WTC11 (cell line): ENCODE data around the gene NSMF. TPM values are rescaled to one million over a fixed set of nuclear protein-coding genes. Genes with fewer than 3 reads are reported as not detected.

Experiments
- ATAC-seq: fragments of 200-7000 bp; cut with Tn5 transposase; 2 replicates; pipeline ENCODE4 v1.10.0; 2021; ENCODE audit warnings: mild to moderate bottlenecking, moderate library complexity
- CTCF ChIA-PET: fragments of 300-600 bp; sonication (Branson Sonifier 250); formaldehyde crosslinking; loops from one replicate; lab custom pipeline; 2021; ENCODE audit warnings: antibody characterized with exemption; lab: Charles Lee
- POLR2A ChIA-PET: fragments of 350-600 bp; sonication (Branson Sonifier 250); formaldehyde crosslinking; loops from one replicate; lab custom pipeline; 2021; ENCODE audit warnings: antibody characterized with exemption; lab: Charles Lee
- DNase-seq: peaks from one replicate; pipeline ENCODE4 v3.0.0; 2021; ENCODE audit warnings: low spot score
- H3K27ac Mint-ChIP-seq: 2 replicates; pipeline ENCODE4 v1.8.0; 2021; ENCODE audit warnings: mixed read lengths
- H3K27me3 Mint-ChIP-seq: 2 replicates; pipeline ENCODE4 v1.8.0; 2021; ENCODE audit warnings: low read depth, mild to moderate bottlenecking, moderate library complexity, mixed read lengths
- H3K36me3 Mint-ChIP-seq: 2 replicates; pipeline ENCODE4 v1.8.0; 2021; ENCODE audit warnings: mixed read lengths
- H3K4me1 Mint-ChIP-seq: 2 replicates; pipeline ENCODE4 v1.8.0; 2022; ENCODE audit warnings: mixed read lengths
- H3K4me3 Mint-ChIP-seq: 2 replicates; pipeline ENCODE4 v1.8.0; 2021; ENCODE audit warnings: mild to moderate bottlenecking, moderate library complexity, mixed read lengths
- H3K9me3 Mint-ChIP-seq: 2 replicates; pipeline ENCODE4 v1.8.0; 2021; ENCODE audit warnings: mixed read lengths
- AR ChIP-seq: fragments of 250-450 bp; sonication (Bioruptor Pico); IDR thresholded peaks from 2 replicates; pipeline ENCODE4 v1.9.0; 2021; ENCODE audit warnings: mild to moderate bottlenecking
- ATF1 ChIP-seq: sonication (generic); formaldehyde crosslinking; IDR thresholded peaks from 2 replicates; pipeline ENCODE4 v1.8.1; 2023; ENCODE audit warnings: mild to moderate bottlenecking, moderate library complexity, missing genetic modification reagents
- CDX4 ChIP-seq: fragments of 250-450 bp; sonication (Bioruptor Pico); IDR thresholded peaks from 2 replicates; pipeline ENCODE4 v1.9.0; 2021; ENCODE audit warnings: moderate library complexity, mild to moderate bottlenecking, inconsistent platforms, borderline replicate concordance
- E2F1 ChIP-seq: sonication (generic); formaldehyde crosslinking; IDR thresholded peaks from 2 replicates; pipeline ENCODE4 v1.8.0; 2022; ENCODE audit warnings: mild to moderate bottlenecking, missing genetic modification reagents
- ESRRA ChIP-seq: sonication (generic); formaldehyde crosslinking; IDR thresholded peaks from 2 replicates; pipeline ENCODE4 v1.8.1; 2022; ENCODE audit warnings: mild to moderate bottlenecking, missing genetic modification reagents, borderline replicate concordance
- GRHL2 ChIP-seq: fragments of 250-450 bp; sonication (Bioruptor Pico); IDR thresholded peaks from 2 replicates; pipeline ENCODE4 v1.8.0; 2022; ENCODE audit warnings: mild to moderate bottlenecking, moderate library complexity; ENCODE audit not compliant: insufficient replicate concordance, severe bottlenecking
- MXD4 ChIP-seq: fragments of 250-450 bp; sonication (Bioruptor Pico); IDR thresholded peaks from 2 replicates; pipeline ENCODE4 v1.8.0; 2021; ENCODE audit warnings: mild to moderate bottlenecking, moderate library complexity, borderline replicate concordance
- MYBL2 ChIP-seq: sonication (generic); formaldehyde crosslinking; IDR thresholded peaks from 2 replicates; pipeline ENCODE4 v1.8.1; 2023; ENCODE audit warnings: mild to moderate bottlenecking, moderate library complexity, missing genetic modification reagents
- NFE2L1 ChIP-seq: sonication (generic); formaldehyde crosslinking; IDR thresholded peaks from 2 replicates; pipeline ENCODE4 v1.8.1; 2023; ENCODE audit warnings: missing genetic modification reagents
- OVOL2 ChIP-seq: fragments of 250-450 bp; sonication (Bioruptor Pico); IDR thresholded peaks from 2 replicates; pipeline ENCODE4 v1.9.0; 2021; ENCODE audit warnings: mild to moderate bottlenecking, borderline replicate concordance
- PRRX2 ChIP-seq: fragments of 250-450 bp; sonication (Bioruptor Pico); IDR thresholded peaks from 2 replicates; pipeline ENCODE4 v1.8.0; 2021; ENCODE audit warnings: mild to moderate bottlenecking
- USF2 ChIP-seq: sonication (generic); formaldehyde crosslinking; IDR thresholded peaks from 2 replicates; pipeline ENCODE4 v1.8.1; 2023; ENCODE audit warnings: mild to moderate bottlenecking, missing genetic modification reagents, moderate library complexity
- ZMAT4 ChIP-seq: fragments of 250-450 bp; sonication (Bioruptor Pico); IDR thresholded peaks from 2 replicates; pipeline ENCODE4 v1.9.0; 2021; ENCODE audit warnings: mild to moderate bottlenecking
- ZNF232 ChIP-seq: sonication (generic); formaldehyde crosslinking; IDR thresholded peaks from 2 replicates; pipeline ENCODE4 v1.8.0; 2022; ENCODE audit warnings: mild to moderate bottlenecking, missing genetic modification reagents
- ZNF425 ChIP-seq: fragments of 250-450 bp; sonication (Bioruptor Pico); conservative IDR thresholded peaks from 2 replicates; pipeline ENCODE4 v1.9.0; 2021; ENCODE audit warnings: mild to moderate bottlenecking
- ZNF532 ChIP-seq: fragments of 250-450 bp; sonication (Bioruptor Pico); IDR thresholded peaks from 2 replicates; pipeline ENCODE4 v1.9.0; 2021; ENCODE audit warnings: mild to moderate bottlenecking, borderline replicate concordance
- total RNA-seq: library from RNA; stranded (reverse); gene quantifications from 3 replicates; pipeline ENCODE4 v1.2.3, GENCODE V29; 2021

The NSMF gene
- total RNA-seq, 1 experiment from 2014 or later = 61.9 TPM

- no peak for TF ChIP-seq ZNF425 (CRISPR knock-in tag)
- TF ChIP-seq GRHL2 (CRISPR knock-in tag) = no peak
- no peak for TF ChIP-seq OVOL2
- TF ChIP-seq ATF1 = no peak
- TF ChIP-seq ZMAT4 (CRISPR knock-in tag) = no peak
- TF ChIP-seq PRRX2 = no peak
These were observed 6.7 kb upstream of the NSMF start (continued) for GRCh38 chr9:137465720-137466388.

GRCh38 chr9:137465000-137465719 lies 6.0 kb upstream of the NSMF start:
- Mint-ChIP-seq H3K27ac (no peak overlapping the region), H3K4me1 (no peaks in the 10 kb centered on the region), H3K27me3 (no peaks in the 10 kb centered on the region), H3K36me3 (no peaks in the 10 kb centered on the region), H3K9me3 (no peaks in the 10 kb centered on the region), H3K4me3 (no peak overlapping the region)
- ATAC-seq = no peak
- ChIA-PET CTCF (no interaction called here), POLR2A (no interaction called here)
- DNase-seq = no peak
- TF ChIP-seq GRHL2 (CRISPR knock-in tag) = no peak
- TF ChIP-seq ESRRA (CRISPR knock-in tag) = no peak
- TF ChIP-seq ZNF532 (CRISPR knock-in tag) = no peak
- TF ChIP-seq PRRX2 = no peak
- TF ChIP-seq ATF1 = no peak

- POLR2A ChIA-PET = no interaction called here
- H3K4me1 Mint-ChIP-seq = no peaks in the 10 kb centered on the region
- CTCF ChIA-PET = interaction anchor here (1.6 kb wide), 1 partner anchor 70 kb away, joined by 3 read pairs; no protein-coding TSS in a partner anchor
- H3K27me3 Mint-ChIP-seq = no peaks in the 10 kb centered on the region
- no peak overlapping the region for H3K4me3 Mint-ChIP-seq
- H3K27ac Mint-ChIP-seq = no peak overlapping the region
- H3K9me3 Mint-ChIP-seq = no peaks in the 10 kb centered on the region
- DNase-seq (no peak), ATAC-seq (no peak)
- no peaks in the 10 kb centered on the region for H3K36me3 Mint-ChIP-seq
- no peak for TF ChIP-seq USF2 (CRISPR knock-in tag)
- TF ChIP-seq MYBL2 (CRISPR knock-in tag) = no peak
- TF ChIP-seq AR (CRISPR knock-in tag) = no peak
- TF ChIP-seq ZNF232 = no peak
- no peak for TF ChIP-seq MXD4
- TF ChIP-seq E2F1 = no peak
- no peak for TF ChIP-seq NFE2L1
- no peak for TF ChIP-seq CDX4
These were observed 5.3 kb upstream of the NSMF start for GRCh38 chr9:137464291-137464999.
